ENCODE measurements around the gene RAPGEF5.

- TF ChIP-seq CTCF (IDR thresholded peaks at IDR 0.05) (no peak), POLR2A (IDR thresholded peaks at IDR 0.05) (no peak)
Measured at GRCh38 chr7:22403344-22403743, 46.4 kb upstream of the RAPGEF5 start.
